DMS53 (cell line): ENCODE data around the gene ADSS2.
"Not testable (repeated sequence)": the region's sequence is repeated elsewhere in the genome, so short reads cannot be mapped to it uniquely, and the experiment has no call there.

Experiments used
- DNase-seq: peaks from one replicate; lab custom pipeline; 2025; lab: John Stamatoyannopoulos, UW

ADSS2 gene

DNA sequence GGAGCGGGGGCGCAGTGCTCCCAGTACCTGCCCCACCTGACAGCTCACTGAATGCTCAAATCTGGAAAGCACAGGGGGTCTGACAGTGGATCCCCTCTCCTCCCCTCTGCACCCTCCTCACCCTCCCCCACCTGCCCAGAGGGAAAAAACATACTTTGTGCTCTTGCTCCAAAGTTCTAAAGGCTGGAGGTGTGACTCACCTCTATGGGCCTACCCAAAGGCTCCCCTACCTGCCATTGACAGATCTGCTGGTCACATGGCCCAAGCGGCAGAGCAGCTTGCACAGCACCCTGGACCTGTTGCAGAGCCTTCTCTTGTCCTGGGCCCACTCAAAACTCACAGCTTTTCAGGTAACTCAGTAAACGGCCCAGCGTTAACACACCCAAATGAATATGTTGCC is 55.7 kb downstream of the ADSS2 start:
- DNase-seq: peak; percentile 18

DNA sequence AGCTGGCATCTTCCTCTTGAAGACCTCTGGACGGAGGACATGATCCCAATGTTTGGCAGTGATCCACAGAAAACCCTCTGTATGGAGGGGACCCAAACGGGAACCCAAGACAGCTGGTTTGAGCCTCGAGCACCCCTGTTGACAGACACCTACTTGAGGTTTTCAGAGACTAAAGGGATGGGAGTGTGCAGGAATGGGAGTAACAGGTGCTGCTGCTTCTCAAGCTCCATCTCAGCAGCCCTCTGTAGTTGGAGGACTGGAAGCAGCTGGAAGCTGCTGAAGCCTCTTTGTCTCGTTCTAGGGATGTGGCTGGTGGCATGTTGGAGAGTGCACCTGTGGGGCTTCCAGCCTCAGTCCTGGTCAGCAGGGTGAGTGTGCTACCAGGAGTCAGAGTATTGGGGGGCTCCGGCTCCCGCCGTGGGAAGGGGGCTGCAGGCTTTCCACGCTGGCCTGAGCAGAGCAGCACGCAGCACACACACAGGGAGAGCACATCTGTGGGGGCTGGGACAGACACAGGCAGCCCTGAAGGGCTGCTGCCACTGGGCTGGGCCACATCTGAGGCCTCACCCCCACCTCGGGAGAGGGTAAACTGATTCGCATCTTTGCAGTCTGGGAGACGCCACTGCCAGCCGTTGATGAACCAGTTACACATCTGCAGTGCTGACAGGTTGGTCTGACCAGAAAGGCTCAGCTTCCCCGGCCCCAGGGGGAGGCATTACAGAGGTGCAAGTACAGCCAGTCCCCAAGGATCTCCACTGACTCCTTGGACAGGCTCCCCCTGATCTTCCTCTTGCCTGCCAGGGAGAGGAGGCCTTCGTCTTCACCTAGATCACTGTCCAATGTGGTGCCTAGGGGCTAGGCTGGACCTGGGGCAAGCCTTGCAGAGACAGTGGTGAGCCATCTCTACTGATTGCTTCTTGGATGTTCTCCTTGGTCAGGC is 56.6 kb downstream of the ADSS2 start:
- DNase-seq: no peak

DNA sequence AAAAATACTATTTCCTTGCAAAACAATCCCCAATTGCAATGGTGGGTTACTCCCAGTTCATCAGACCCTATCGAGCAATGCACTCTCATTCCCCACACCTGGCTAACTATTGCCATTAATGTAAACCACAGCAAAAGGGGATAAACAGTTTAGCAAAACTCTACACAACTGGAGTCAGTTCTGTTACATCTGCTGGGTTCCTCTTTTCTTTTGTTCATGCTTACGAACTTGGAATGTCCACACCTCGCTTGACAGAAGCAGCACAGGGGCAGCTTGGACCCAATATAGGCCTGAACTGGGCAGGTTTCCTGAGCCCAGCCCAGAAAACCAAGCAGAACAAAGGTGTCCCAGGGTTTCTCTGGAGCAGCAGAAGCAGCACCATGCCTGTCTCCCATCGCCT is 57.4 kb downstream of the ADSS2 start:
- DNase-seq: no peak

DNA sequence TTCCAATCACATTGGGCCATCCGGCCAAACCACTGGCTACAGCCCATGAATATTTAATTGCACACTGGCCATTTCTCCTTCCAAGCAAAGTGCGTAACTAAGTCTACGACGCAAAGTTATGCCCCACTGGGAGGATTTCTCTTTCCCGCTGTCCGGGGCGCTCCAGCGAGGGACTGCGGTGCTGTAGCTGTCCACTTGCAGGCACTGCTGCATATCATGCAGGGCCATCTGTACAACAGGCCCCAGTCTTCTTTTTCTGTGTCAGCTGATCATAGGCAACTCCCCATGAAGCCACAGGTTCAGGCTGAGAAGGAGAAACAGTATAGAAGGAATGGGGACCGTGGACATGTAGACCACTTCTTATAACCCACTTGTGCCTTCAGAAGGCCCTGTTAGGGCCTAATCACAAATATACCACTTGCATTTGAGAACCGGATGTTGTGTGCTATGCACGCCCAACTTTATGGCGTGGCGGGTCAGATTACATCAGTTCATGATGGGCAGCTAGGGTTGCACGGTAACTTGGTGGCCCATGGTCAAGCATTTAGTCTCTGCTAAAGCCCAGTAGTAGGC is 58.0 kb downstream of the ADSS2 start:
- DNase-seq: no peak

DNA sequence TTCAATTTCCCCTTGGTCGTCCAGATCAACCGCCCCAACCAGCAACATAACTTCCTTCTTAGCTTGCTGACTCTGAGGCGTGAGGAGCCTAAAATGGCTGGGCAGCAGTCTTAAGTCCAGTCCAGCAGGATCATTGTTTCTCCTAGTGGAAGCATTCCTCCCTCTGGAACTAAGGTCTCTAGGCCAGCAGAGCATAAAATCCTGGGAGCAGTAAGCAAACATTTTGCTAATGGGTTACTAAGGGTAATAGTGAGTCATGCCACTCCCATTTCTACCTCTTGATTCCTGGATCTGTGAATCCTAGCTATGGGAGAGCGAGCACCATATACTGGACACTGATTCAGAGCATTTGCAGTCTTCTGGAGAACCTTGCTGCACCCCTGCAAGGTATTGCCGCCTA is 59.9 kb downstream of the ADSS2 start:
- DNase-seq: peak; percentile 72

DNA sequence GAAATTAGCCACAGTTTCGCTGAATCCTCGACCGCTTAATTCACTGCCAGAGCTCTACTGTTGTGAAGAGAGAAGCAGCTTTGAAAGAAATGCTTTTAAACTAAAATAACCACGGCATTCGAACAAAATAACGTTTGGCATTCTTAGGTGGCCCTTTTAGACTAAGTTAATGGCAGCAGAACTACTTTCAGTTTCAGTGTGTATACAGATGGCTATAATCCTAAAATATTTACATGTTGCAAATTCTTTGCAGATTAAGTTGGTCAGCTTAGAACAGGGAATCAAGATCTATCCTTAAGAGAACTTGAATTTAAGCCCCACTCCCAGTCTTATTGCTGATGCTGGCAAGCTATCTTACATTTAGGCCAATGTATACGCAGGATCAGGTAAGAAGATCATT is 62.7 kb downstream of the ADSS2 start:
- DNase-seq: no peak

DNA sequence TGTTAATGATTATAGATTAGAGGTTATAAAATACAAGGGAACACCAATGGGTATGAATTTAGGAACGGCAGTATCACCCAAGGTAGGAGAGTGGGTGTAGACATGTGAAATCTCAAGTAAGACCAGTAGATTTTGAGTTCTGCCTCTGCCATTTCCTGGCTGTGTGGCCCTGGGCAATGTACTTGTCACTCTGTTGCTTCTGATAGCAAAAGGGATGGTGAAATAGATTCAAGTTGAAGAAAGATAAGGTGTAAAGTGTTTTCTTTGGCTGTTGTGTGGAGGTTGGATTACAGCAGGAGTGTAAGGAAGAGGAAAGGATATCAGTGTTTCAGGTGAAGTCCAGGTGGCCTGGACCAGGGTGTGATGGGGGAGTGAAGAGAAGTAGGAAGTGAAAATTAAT is 64.3 kb downstream of the ADSS2 start:
- DNase-seq: no peak

DNA sequence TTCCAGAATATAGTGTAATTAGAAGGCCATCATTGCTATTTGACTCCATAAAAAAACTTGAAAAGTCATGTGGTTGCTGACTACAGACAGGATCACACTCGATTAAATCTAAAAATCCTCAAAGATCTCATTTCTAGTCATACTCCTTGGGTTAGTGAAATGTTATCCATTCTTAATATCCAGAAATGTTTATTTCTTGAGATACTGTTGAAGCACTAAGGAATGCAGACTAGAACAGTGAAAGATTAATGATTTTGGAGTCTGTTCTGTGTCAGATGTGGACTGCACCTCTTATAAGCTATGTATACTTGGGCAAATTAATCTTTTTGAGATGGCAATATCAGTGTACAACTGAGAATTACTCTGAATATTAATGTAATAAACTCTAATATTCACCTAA is 65.1 kb downstream of the ADSS2 start:
- no peak for DNase-seq

DNA sequence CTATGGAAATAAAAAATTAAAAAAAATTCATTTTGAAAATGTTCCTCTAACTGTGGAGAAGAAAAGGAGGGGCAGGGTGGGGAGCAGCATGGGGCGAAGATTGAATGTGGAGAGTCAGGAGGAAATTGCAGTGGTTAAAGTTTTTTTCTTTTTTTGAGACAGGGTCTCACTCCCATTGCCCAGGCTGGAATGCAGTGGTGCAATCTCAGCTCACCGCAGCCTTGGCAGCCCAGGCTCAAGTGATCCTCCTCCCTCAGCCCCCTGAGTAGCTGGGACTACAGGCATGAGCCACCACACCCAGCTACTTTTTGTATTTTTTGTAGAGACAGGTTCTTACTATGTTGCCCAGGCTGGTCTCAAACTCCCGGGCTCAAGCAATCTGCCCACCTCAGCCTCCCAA is 67.6 kb downstream of the ADSS2 start:
- DNase-seq: no peak

DNA sequence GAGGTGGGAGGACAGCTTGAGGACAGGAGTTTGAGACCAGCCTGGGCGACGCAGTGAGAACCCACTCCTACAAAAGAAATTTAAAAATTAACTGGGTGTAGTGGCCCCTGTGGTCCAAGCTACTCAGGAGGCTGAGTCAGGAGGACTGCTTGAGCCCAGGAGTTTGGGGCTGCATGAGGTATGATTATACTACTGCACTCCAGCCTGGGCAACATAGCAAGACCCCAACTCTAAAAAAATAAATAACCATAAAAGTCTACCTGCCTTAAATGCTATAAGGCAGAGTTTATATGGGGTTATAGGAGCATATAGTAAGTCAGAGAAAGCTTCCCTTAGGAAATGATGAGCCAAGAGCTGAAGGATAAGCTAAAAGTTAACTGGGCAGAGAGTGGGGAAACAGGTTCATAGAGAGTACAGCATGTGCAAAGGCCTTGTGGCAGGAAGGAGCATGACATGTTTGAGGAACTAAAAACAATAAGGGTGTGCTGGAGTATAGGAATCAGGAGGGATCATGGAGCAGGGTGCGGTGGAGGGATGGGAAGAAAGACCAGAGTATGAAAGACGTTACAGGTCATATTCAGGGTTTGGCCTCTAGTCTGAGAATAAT is 68.3 kb downstream of the ADSS2 start:
- DNase-seq: peak; percentile 11

DNA sequence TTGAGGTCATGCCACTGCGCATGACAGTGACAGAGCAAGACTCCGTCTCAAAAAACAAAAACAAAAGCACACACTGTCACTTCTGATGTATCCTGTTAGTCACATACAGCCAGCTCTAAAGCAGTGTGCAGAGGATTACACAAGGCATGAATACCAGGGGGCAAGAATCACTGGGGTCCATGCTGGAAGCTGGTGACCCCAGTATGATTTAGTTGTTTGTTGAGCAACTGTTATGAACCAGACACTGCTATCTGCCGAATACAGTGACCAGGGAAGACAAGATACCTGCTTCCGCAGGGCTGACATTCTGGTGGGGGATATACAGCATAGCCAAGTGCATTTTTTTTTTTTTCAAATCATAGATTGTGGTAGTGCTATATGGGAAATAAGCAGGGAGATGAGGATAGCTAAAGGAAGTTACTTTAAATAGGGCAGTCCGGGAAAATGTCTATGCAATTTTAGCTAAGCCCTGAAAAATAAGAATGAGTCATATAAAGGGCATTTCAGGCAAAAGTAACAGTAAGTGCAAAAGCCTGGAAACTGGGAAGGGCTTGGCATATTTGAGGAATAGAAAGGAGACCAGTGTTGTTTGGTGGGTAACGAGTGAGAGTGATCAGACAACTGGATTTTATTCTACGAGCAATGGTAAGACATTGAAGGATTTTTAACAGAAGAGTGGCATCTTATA is 69.7 kb downstream of the ADSS2 start:
- DNase-seq: no peak

DNA sequence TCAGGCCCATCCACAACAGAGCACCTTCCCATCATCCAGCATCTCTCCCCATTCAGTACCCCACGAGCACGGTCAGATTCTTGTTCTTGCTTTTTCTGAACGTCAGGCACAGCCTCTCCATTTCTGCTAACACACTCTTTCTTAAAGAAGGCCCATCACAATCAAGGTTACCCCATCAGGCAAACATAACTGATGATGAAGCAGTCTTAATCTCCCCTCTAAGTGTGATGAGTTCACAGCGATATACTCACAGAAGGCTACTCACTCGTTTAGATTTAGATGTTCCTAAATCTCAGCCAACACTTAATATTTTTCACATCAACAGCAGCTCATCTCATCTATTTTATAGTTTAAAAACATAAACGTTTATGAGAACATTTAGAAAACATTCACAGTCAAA is 75.6 kb downstream of the ADSS2 start:
- no peak for DNase-seq

DNA sequence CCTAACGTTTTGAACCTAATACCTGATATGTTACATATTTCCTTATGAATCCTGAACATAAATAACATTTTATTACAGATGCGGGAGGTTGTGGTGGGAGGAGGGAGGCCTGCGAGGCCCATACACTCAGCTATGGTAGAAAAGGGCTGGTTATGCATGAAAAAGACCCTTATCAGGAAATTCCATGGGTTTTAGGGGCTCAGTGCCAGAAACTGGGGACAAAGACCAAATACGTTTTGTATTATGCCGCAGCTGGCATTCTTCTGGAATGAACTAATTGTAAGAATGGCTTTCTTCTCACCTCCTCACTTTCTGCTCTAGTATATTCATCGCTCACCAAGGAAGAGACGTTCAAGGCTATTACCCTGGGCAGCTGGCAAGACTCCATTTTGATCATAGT is 76.7 kb downstream of the ADSS2 start:
- no peak for DNase-seq

DNA sequence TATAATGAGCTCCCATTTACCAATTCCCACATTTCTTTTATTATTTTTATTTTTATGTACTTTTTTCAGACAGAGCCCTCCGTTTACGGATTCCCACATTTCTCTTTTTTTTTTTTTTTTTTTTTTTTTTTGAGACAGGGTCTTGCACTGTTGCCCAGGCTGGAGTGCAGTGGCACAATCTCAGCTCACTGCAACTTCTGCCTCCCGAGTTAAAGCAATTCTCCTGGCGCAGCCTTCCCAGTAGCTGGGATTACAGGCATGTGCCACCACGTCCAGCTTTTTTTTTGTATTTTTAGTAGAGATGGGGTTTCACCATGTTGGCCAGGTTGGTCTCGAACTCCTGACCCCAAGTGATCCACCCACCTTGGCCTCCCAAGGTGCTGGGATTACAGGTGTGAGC is 77.2 kb downstream of the ADSS2 start:
- DNase-seq: not testable (repeated sequence)

DNA sequence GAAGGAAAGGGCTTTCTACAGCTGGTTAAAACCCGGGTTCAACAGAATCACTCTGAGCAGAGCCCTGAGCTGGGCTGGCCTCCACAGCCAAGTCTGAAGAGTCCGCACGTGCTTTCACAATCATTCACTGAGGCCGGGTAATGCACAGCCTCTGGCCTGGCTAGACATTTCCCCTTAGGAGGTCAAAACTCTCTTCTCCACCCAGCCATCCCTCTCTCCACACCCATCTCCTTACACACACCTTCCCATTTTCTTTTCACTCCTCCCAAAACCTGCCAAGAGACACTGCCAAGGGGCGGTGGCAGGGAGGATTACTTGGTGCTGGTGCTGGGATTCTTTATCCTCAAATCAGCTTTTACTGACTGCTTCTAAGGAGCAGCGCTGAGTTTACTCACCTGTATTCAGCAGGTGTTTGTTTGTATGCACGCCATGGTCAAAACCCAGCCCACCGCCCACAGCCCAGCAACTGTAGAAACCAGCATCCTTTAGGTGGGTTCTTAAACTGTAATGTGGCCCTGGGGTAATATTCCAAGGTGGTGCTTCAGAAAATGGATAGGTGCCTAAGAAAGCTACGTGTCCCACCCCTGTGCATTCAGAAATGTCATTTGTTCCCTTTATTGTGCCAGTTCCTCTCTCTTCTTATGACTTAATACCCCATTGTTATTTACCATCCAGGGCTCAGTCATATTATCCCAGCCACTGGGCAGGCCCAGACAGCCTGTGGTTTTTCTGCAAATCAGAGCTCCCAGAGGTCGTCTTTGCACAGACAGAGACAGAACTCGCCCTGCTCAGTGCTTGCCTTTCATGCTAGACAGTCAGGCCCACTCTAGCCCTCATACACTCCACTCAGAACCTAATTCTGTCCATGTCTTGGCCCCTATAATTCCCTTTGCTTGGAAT is 80.2 kb downstream of the ADSS2 start:
- DNase-seq: no peak

DNA sequence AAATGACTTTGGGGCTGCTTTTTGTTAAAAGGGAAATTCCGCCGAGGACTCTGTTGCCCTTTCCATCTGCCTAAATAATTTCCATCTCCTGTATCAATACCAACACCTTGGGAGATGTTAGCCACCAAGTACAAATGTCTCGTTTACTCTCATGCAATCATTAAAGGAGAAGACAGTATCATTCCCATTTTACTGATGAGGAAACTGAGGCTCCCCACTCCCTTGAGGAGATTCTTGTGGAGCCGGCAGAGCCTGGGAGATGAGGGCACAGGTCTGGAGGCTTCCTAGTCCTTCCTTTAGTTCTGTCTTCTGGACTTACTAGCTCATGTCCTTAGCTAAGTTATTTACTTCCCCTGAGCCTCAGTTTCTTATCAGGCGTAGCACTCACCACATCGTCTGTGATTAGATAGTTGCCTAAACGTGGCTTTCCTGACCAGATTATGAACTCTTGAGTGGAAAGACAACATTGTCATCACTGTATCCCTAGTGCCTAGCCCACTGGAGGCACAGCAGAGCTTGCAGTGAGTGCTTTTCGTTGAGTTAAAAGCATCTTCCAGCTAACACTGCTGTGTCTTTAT is 81.6 kb downstream of the ADSS2 start:
- DNase-seq: no peak

DNA sequence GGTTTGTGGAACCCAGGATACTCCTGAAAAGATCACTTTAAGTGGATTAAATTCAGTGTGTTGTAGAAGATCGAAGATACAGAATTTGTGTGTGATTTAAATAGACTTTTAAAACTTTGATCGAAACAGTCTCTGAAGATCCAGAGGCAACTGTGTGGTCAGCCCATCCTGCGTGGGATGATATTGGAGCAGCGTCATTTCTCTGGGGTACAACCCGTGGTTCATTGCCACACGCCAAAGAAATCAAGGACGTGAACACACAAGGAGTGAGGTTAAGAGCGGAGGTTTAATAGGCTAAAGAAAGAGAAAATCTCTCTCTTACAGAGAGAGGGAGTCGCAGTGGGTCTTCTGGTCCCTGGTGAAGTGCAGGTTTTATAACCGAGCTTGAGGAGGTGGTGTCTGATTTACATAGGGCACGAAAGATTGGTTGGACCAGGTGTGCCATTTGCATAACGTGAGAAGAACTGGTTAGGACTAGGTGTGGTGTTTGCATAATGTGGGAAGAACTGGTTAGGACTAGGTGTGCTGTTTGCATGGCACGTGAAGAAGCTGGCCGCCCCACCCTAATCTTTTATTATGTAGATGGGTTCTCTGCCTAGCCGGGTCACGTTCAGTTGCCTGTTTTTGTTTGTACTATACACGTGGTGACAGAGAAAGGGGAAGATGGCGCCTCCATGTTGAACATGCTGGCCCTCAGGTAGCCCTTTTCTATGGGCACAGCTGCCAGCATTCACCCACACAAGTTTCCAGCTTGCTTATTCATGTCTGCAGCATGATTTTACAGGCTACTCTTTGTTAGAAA is 82.3 kb downstream of the ADSS2 start:
- DNase-seq: peak; percentile 87

DNA sequence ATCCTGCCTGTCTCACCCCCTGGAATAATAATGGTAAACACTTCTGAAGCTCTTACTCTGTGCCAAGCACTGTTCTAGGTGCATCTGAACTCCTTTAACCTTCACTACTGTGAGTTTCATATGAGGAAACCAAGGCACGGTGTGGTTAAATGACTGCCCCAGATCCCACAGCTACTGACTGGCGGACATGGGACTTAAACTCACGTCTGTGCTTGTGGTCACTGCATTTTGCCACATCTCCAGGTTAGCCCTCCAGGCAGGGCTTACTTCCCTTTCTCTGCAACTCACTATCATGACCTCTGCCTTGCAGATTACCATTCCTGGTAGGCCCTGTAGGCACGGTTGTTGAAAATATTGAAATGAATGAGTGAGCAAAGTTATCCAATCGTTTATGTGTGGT is 83.4 kb downstream of the ADSS2 start:
- no peak for DNase-seq

DNA sequence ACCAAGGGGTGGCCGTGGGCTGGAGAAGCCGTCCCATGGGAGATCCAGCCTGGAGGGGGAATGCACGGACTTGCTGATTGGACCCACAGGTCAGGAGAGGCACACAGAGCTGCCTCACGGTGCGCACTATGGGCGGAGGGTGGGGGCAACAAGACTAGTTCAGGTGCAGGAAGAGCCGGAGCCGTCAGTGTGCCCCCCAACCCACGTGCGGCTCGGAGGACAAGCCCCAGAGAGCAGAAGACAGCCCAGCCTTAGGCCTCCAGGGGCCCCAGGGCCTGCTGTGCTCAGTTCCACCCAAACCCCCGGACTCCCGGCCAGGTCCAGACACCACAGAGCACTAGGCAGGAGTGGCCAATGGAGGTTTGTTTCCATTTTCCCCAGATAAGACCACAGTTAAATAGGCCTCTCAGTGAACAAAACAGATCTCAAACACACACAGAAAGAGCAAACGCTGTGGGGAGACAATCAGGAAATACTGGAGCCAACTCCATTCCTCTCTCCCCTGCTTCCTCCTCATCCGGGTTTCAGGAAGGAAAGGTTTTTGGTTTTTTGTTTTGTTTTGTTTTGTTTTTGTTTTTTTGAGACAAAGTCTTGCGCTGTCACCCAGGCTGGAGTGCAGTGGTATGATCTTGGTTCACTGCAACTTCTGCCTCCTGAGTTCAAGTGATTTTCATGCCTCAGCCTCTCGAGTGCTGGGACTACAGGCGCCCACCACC is 84.2 kb downstream of the ADSS2 start:
- DNase-seq: no peak

DNA sequence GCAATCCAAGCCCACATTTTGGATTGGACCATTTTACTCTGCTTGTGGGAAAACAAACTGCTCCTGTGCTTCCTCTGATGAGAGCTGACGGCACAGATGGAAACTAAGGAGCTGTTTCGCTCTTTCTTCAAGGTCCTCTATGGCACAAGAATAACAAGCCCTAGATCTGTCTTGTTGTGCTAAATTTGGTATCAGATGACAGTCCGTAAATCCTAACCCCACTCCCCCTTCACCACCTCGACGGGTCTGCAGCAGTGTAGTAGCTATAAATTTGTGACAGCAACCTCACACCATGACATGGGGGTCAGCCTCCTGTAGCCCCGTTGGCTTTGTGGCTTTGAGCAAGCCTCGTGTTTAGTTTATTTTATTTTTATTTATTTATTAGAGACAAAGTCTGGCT is 85.9 kb downstream of the ADSS2 start:
- no peak for DNase-seq
